GM23338 (cell line): ENCODE measurements around the gene PPM1L. TPM values are rescaled to one million over a fixed set of nuclear protein-coding genes. Genes with fewer than 3 reads are reported as not detected.

Experiments
- ATAC-seq: fragments of 200-7000 bp; cut with Tn5 transposase; 3 replicates; pipeline ENCODE4 v1.9.1; 2020
- DNase-seq: peaks from one replicate; pipeline ENCODE4 v3.0.0-alpha.2; 2015; ENCODE audit warnings: low spot score
- H2AFZ ChIP-seq: fragments of 200-600 bp; sonication (generic); 2 replicates; pipeline ENCODE4 v1.8.0; 2016; ENCODE audit warnings: antibody characterized with exemption, mild to moderate bottlenecking, moderate library complexity
- H3F3A ChIP-seq: fragments of 200-600 bp; sonication (generic); replicated peaks from 2 replicates; pipeline ENCODE4 v1.8.0; 2017; ENCODE audit warnings: antibody characterized with exemption, mixed run types, low read depth
- H3K27ac ChIP-seq: fragments of 200-600 bp; sonication (generic); 2 replicates; pipeline ENCODE4 v1.6.1; 2016; ENCODE audit warnings: low read depth
- H3K27me3 ChIP-seq: fragments of 200-600 bp; sonication (generic); 2 replicates; pipeline ENCODE4 v1.8.0; 2016; ENCODE audit warnings: mild to moderate bottlenecking, mixed run types, moderate library complexity; ENCODE audit not compliant: insufficient read depth
- H3K36me3 ChIP-seq: fragments of 200-600 bp; sonication (generic); 2 replicates; pipeline ENCODE4 v1.8.0; 2016; ENCODE audit warnings: mild to moderate bottlenecking; ENCODE audit not compliant: insufficient read depth
- H3K4me1 ChIP-seq: fragments of 200-600 bp; sonication (generic); 2 replicates; pipeline ENCODE4 v1.8.0; 2016; ENCODE audit warnings: mild to moderate bottlenecking, moderate library complexity; ENCODE audit not compliant: insufficient read depth
- H3K4me2 ChIP-seq: fragments of 200-600 bp; sonication (generic); 2 replicates; pipeline ENCODE4 v1.7.1; 2017; ENCODE audit warnings: mixed run types
- H3K4me3 ChIP-seq: fragments of 200-600 bp; sonication (generic); 2 replicates; pipeline ENCODE4 v1.6.1; 2016; ENCODE audit warnings: mixed run types
- H3K79me2 ChIP-seq: fragments of 200-600 bp; sonication (generic); replicated peaks from 2 replicates; pipeline ENCODE4 v1.8.0; 2017; ENCODE audit warnings: mild to moderate bottlenecking; ENCODE audit not compliant: insufficient read depth
- H3K9me2 ChIP-seq: fragments of 200-600 bp; sonication (generic); 2 replicates; pipeline ENCODE4 v1.8.0; 2017; ENCODE audit not compliant: insufficient read depth
- H4K20me1 ChIP-seq: fragments of 200-600 bp; sonication (generic); replicated peaks from 2 replicates; pipeline ENCODE4 v1.8.0; 2017; ENCODE audit warnings: mild to moderate bottlenecking; ENCODE audit not compliant: insufficient read depth
- H3K27ac Mint-ChIP-seq: 2 replicates; pipeline ENCODE4 v1.8.0; 2020; ENCODE audit warnings: inconsistent platforms, mild to moderate bottlenecking, moderate library complexity, mixed read lengths
- H3K27me3 Mint-ChIP-seq: 3 replicates; pipeline ENCODE4 v1.8.0; 2022; ENCODE audit warnings: low read depth, mild to moderate bottlenecking, moderate library complexity, mixed read lengths, inconsistent platforms; ENCODE audit not compliant: insufficient read depth, poor library complexity
- H3K36me3 Mint-ChIP-seq: 3 replicates; pipeline ENCODE4 v1.8.0; 2021; ENCODE audit warnings: low read depth, mild to moderate bottlenecking, inconsistent platforms, moderate library complexity, mixed read lengths
- H3K4me1 Mint-ChIP-seq: 3 replicates; pipeline ENCODE4 v1.8.0; 2020; ENCODE audit warnings: mild to moderate bottlenecking, inconsistent platforms, mixed read lengths
- H3K4me3 Mint-ChIP-seq: 3 replicates; pipeline ENCODE4 v1.8.0; 2021; ENCODE audit warnings: moderate library complexity, mild to moderate bottlenecking, inconsistent platforms, mixed read lengths
- H3K9me3 Mint-ChIP-seq: 3 replicates; pipeline ENCODE4 v1.8.0; 2020; ENCODE audit warnings: moderate library complexity, mild to moderate bottlenecking, inconsistent platforms, mixed read lengths
- CREB1 ChIP-seq: fragments of 250-450 bp; sonication (Bioruptor Pico); IDR thresholded peaks from 2 replicates; pipeline ENCODE4 v1.5.0; 2020; ENCODE audit warnings: low read depth, mild to moderate bottlenecking, moderate library complexity
- CTCF ChIP-seq, 2 experiments: fragments of 200-600 bp in 1 of 2; sonication (generic) in 1 of 2; conservative IDR thresholded peaks; 2 replicates each; pipeline versions ENCODE4 v1.5.1 to v1.6.1; 2016 to 2017; ENCODE audit warnings: antibody characterized with exemption in 2 of 2, low read depth in 2 of 2, mild to moderate bottlenecking in 2 of 2, moderate library complexity in 1 of 2
- ETS1 ChIP-seq: IDR thresholded peaks from 2 replicates; pipeline ENCODE4 v1.6.1; 2016; ENCODE audit warnings: antibody characterized with exemption
- EZH2 ChIP-seq: fragments of 200-600 bp; sonication (generic); IDR thresholded peaks from one replicate; pipeline ENCODE4 v1.8.0; 2017; ENCODE audit warnings: antibody characterized with exemption, mild to moderate bottlenecking, low read depth; ENCODE audit not compliant: unreplicated experiment
- EZH2phosphoT487 ChIP-seq: fragments of 200-600 bp; sonication (generic); IDR thresholded peaks from one replicate; pipeline ENCODE4 v1.8.1; 2018; ENCODE audit warnings: antibody characterized with exemption; ENCODE audit not compliant: unreplicated experiment
- JUNB ChIP-seq: IDR thresholded peaks from one replicate; pipeline ENCODE4 v1.6.1; 2016; ENCODE audit warnings: antibody characterized with exemption; ENCODE audit not compliant: unreplicated experiment
- NANOG ChIP-seq: IDR thresholded peaks from 2 replicates; pipeline ENCODE4 v1.6.1; 2016; ENCODE audit warnings: antibody characterized with exemption, borderline replicate concordance
- POLR2AphosphoS5 ChIP-seq: IDR thresholded peaks from 2 replicates; pipeline ENCODE4 v1.6.1; 2016; ENCODE audit warnings: antibody characterized with exemption, low read depth
- REST ChIP-seq: IDR thresholded peaks from one replicate; pipeline ENCODE4 v1.6.1; 2018; ENCODE audit warnings: antibody characterized with exemption; ENCODE audit not compliant: unreplicated experiment
- STAT1 ChIP-seq: IDR thresholded peaks from one replicate; pipeline ENCODE4 v1.6.1; 2016; ENCODE audit warnings: antibody characterized with exemption; ENCODE audit not compliant: unreplicated experiment
- ZNF114 ChIP-seq: fragments of 250-450 bp; sonication (Bioruptor Pico); IDR thresholded peaks from 2 replicates; pipeline ENCODE4 v1.5.0; 2020; ENCODE audit warnings: mild to moderate bottlenecking, moderate library complexity
- ZNF331 ChIP-seq: fragments of 250-450 bp; sonication (Bioruptor Pico); IDR thresholded peaks from 2 replicates; pipeline ENCODE4 v1.5.0; 2020; ENCODE audit warnings: low read depth, mild to moderate bottlenecking, moderate library complexity
- polyA plus RNA-seq: library from polyadenylated mRNA; unstranded; fragments of >200 nt; fragmentation: Nextera tagmentation; extraction: Ambion mirVana; gene quantifications from 2 replicates; pipeline ENCODE4 v1.2.1, GENCODE V29; 2016
- total RNA-seq: library from RNA; depleted of rRNA; stranded (reverse); fragments of >200 nt; shearing (Covaris generic); gene quantifications from 2 replicates; pipeline ENCODE4 v1.2.3, GENCODE V29; 2014
- TF ChIP-seq, protein P1 (sequence below): fragments of 250-450 bp; sonication (Bioruptor Pico); IDR thresholded peaks from 2 replicates; pipeline ENCODE4 v1.5.0; 2020; ENCODE audit warnings: mild to moderate bottlenecking, moderate library complexity

PPM1L gene
- total and polyA plus RNA-seq, 2 experiments from 2014 or later, result 3.9 to 26.4 TPM

DNA sequence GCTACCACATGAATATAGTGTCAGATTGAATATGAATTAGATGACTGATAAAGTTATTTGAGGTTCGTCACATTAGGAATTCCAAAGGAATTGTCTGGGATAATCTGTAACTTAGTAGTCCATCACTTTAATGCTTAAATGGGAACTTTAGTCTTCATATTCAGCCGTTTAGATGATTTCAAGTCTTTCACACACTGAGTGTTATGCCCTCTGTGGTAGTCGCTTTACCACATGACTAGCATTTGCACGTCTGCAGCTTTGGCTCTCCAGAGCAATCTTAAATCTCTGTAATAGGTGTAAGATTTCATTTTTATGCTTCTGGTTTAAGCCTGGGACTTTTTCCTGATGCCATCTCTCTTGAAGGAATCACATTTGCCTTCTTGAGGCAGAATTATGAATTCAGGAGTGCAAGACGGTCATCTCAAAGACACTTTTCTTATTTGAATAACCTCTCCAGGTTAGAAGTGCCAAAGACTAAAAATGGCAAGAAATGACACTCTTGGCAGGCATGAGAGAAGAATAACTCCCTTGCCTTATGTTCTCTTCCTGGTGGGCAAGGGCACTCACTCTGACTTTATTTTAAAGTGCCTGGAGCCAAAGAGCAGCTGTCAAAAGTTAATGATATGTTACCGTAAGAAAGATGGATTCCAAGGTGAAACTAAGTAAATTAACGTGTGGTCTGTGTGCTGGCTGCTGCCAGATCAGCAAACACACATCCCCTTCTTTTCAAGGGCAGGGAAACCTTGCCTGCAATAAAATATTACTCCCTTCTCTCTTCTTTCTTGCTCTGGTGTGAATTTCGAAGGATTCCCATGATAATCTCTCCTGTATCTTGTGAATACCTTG lies 195.8 kb downstream of the PPM1L start:
- Histone ChIP-seq H3F3A (no peaks in the 10 kb centered on the region), H3K79me2 (no peaks in the 10 kb centered on the region), H3K27ac (no peak overlapping the region), H3K4me3 (no peak overlapping the region), H2AFZ (no peak overlapping the region), H4K20me1 (no peaks in the 10 kb centered on the region; the same call in 1 of the 2 replicates), H3K4me2 (no peak overlapping the region), H3K27me3 (no peaks in the 10 kb centered on the region), H3K36me3 (no peaks in the 10 kb centered on the region), H3K9me2 (no peaks in the 10 kb centered on the region), H3K4me1 (no peaks in the 10 kb centered on the region)
- no peaks in the 10 kb centered on the region for H3K27me3 Mint-ChIP-seq
- no peaks in the 10 kb centered on the region for H3K9me3 Mint-ChIP-seq
- ATAC-seq (no peak), DNase-seq (no peak)
- TF ChIP-seq NANOG (no peak), CTCF (conservative IDR thresholded peaks at IDR 0.05; ENCODE audit: low read depth in 2 of 2) (no peak), ZNF331 (CRISPR knock-in tag) (no peak), EZH2 (no peak), POLR2AphosphoS5 (no peak), ETS1 (no peak), CREB1 (CRISPR knock-in tag) (no peak), EZH2phosphoT487 (no peak), JUNB (no peak), STAT1 (no peak), ZNF114 (CRISPR knock-in tag) (no peak), REST (no peak)
- TF ChIP-seq, protein P1, sequence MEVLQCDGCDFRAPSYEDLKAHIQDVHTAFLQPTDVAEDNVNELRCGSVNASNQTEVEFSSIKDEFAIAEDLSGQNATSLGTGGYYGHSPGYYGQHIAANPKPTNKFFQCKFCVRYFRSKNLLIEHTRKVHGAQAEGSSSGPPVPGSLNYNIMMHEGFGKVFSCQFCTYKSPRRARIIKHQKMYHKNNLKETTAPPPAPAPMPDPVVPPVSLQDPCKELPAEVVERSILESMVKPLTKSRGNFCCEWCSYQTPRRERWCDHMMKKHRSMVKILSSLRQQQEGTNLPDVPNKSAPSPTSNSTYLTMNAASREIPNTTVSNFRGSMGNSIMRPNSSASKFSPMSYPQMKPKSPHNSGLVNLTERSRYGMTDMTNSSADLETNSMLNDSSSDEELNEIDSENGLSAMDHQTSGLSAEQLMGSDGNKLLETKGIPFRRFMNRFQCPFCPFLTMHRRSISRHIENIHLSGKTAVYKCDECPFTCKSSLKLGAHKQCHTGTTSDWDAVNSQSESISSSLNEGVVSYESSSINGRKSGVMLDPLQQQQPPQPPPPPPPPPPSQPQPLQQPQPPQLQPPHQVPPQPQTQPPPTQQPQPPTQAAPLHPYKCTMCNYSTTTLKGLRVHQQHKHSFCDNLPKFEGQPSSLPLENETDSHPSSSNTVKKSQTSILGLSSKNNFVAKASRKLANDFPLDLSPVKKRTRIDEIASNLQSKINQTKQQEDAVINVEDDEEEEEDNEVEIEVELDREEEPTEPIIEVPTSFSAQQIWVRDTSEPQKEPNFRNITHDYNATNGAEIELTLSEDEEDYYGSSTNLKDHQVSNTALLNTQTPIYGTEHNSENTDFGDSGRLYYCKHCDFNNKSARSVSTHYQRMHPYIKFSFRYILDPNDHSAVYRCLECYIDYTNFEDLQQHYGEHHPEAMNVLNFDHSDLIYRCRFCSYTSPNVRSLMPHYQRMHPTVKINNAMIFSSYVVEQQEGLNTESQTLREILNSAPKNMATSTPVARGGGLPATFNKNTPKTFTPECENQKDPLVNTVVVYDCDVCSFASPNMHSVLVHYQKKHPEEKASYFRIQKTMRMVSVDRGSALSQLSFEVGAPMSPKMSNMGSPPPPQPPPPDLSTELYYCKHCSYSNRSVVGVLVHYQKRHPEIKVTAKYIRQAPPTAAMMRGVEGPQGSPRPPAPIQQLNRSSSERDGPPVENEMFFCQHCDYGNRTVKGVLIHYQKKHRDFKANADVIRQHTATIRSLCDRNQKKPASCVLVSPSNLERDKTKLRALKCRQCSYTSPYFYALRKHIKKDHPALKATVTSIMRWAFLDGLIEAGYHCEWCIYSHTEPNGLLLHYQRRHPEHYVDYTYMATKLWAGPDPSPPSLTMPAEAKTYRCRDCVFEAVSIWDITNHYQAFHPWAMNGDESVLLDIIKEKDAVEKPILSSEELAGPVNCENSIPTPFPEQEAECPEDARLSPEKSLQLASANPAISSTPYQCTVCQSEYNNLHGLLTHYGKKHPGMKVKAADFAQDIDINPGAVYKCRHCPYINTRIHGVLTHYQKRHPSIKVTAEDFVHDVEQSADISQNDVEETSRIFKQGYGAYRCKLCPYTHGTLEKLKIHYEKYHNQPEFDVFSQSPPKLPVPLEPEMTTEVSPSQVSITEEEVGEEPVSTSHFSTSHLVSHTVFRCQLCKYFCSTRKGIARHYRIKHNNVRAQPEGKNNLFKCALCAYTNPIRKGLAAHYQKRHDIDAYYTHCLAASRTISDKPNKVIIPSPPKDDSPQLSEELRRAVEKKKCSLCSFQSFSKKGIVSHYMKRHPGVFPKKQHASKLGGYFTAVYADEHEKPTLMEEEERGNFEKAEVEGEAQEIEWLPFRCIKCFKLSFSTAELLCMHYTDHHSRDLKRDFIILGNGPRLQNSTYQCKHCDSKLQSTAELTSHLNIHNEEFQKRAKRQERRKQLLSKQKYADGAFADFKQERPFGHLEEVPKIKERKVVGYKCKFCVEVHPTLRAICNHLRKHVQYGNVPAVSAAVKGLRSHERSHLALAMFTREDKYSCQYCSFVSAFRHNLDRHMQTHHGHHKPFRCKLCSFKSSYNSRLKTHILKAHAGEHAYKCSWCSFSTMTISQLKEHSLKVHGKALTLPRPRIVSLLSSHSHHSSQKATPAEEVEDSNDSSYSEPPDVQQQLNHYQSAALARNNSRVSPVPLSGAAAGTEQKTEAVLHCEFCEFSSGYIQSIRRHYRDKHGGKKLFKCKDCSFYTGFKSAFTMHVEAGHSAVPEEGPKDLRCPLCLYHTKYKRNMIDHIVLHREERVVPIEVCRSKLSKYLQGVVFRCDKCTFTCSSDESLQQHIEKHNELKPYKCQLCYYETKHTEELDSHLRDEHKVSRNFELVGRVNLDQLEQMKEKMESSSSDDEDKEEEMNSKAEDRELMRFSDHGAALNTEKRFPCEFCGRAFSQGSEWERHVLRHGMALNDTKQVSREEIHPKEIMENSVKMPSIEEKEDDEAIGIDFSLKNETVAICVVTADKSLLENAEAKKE (CRISPR knock-in tag), result no peak
- H3K4me3 Mint-ChIP-seq, result no peak overlapping the region
- H3K4me1 Mint-ChIP-seq, result no peaks in the 10 kb centered on the region; the same call in 2 of the 3 replicates
- no peak overlapping the region for H3K27ac Mint-ChIP-seq
- no peaks in the 10 kb centered on the region for H3K36me3 Mint-ChIP-seq
